SK-N-SH treated with all-trans-retinoic acid at 6 μM for 48 hours (cell line): ENCODE measurements around the gene KRT74.

Experiments
- ATAC-seq: fragments of 200-7000 bp; cut with Tn5 transposase; 3 replicates; pipeline ENCODE4 v1.9.1; 2020; ENCODE audit warnings: mild to moderate bottlenecking, moderate library complexity
- ARNTL ChIP-seq: fragments of 450-650 bp; formaldehyde crosslinking; IDR thresholded peaks from 2 replicates; pipeline ENCODE4 v1.5.0; 2020; ENCODE audit warnings: low read depth, mild to moderate bottlenecking, moderate library complexity, borderline replicate concordance
- BACH2 ChIP-seq: fragments of 250-450 bp; sonication (Bioruptor Pico); IDR thresholded peaks from 2 replicates; pipeline ENCODE4 v1.9.0; 2021; ENCODE audit warnings: mild to moderate bottlenecking, borderline replicate concordance
- CSDC2 ChIP-seq: fragments of 250-450 bp; sonication (Bioruptor Pico); IDR thresholded peaks from 2 replicates; pipeline ENCODE4 v1.5.0; 2020; ENCODE audit warnings: mild to moderate bottlenecking, moderate library complexity
- ESRRG ChIP-seq: fragments of 250-450 bp; sonication (Bioruptor Pico); IDR thresholded peaks from 2 replicates; pipeline ENCODE4 v1.6.1; 2021; ENCODE audit warnings: mild to moderate bottlenecking
- GLIS3 ChIP-seq: fragments of 250-450 bp; sonication (Bioruptor Pico); IDR thresholded peaks from 2 replicates; pipeline ENCODE4 v1.5.0; 2020; ENCODE audit warnings: mild to moderate bottlenecking, moderate library complexity
- OSR1 ChIP-seq: fragments of 250-450 bp; sonication (Bioruptor Pico); IDR thresholded peaks from 2 replicates; pipeline ENCODE4 v1.8.0; 2022; ENCODE audit warnings: moderate library complexity, mild to moderate bottlenecking, inconsistent platforms
- PPARA ChIP-seq: fragments of 250-450 bp; sonication (Bioruptor Pico); IDR thresholded peaks from 2 replicates; pipeline ENCODE4 v1.5.0; 2020; ENCODE audit warnings: mild to moderate bottlenecking, borderline replicate concordance
- RARB ChIP-seq: fragments of 250-450 bp; sonication (Bioruptor Pico); IDR thresholded peaks from 2 replicates; pipeline ENCODE4 v1.8.0; 2021; ENCODE audit warnings: mild to moderate bottlenecking, moderate library complexity
- SNAI2 ChIP-seq: fragments of 250-450 bp; sonication (Bioruptor Pico); IDR thresholded peaks from 2 replicates; pipeline ENCODE4 v1.5.0; 2020; ENCODE audit warnings: mild to moderate bottlenecking, moderate library complexity
- TCF4 ChIP-seq: fragments of 250-450 bp; sonication (Bioruptor Pico); IDR thresholded peaks from 2 replicates; pipeline ENCODE4 v1.8.0; 2021; ENCODE audit warnings: mild to moderate bottlenecking, moderate library complexity, borderline replicate concordance
- TOX ChIP-seq: fragments of 250-450 bp; sonication (Bioruptor Pico); IDR thresholded peaks from 2 replicates; pipeline ENCODE4 v1.8.0; 2021; ENCODE audit warnings: mild to moderate bottlenecking, moderate library complexity, borderline replicate concordance
- ZC3H10 ChIP-seq: fragments of 250-450 bp; sonication (Bioruptor Pico); IDR thresholded peaks from 2 replicates; pipeline ENCODE4 v1.5.1; 2021; ENCODE audit warnings: mild to moderate bottlenecking, moderate library complexity
- ZFP3 ChIP-seq: fragments of 250-450 bp; sonication (Bioruptor Pico); IDR thresholded peaks from 2 replicates; pipeline ENCODE4 v1.5.0; 2020; ENCODE audit warnings: mild to moderate bottlenecking, moderate library complexity
- ZNF8 ChIP-seq: fragments of 450-650 bp; formaldehyde crosslinking; IDR thresholded peaks from 2 replicates; pipeline ENCODE4 v1.5.0; 2020; ENCODE audit warnings: mild to moderate bottlenecking, moderate library complexity
- TF ChIP-seq, protein P1 (sequence below): fragments of 250-450 bp; sonication (Bioruptor Pico); IDR thresholded peaks from 2 replicates; pipeline ENCODE4 v1.8.0; 2020; ENCODE audit warnings: mild to moderate bottlenecking, moderate library complexity, borderline replicate concordance
- TF ChIP-seq, protein P2 (sequence below): fragments of 250-450 bp; sonication (Bioruptor Pico); IDR thresholded peaks from 2 replicates; pipeline ENCODE4 v1.5.0; 2020; ENCODE audit warnings: mild to moderate bottlenecking, moderate library complexity
- TF ChIP-seq, protein P3 (sequence below): fragments of 250-450 bp; sonication (Bioruptor Pico); IDR thresholded peaks from 2 replicates; pipeline ENCODE4 v1.5.1; 2020; ENCODE audit warnings: low read depth, mild to moderate bottlenecking, moderate library complexity
- TF ChIP-seq, protein P4 (sequence below): fragments of 250-450 bp; sonication (Bioruptor Pico); IDR thresholded peaks from 2 replicates; pipeline ENCODE4 v1.5.1; 2021; ENCODE audit warnings: mild to moderate bottlenecking, moderate library complexity
- TF ChIP-seq, protein P5 (sequence below): fragments of 250-450 bp; sonication (Bioruptor Pico); IDR thresholded peaks from 2 replicates; pipeline ENCODE4 v1.8.0; 2021; ENCODE audit warnings: low read depth, mild to moderate bottlenecking, moderate library complexity, borderline replicate concordance

Gene KRT74

DNA sequence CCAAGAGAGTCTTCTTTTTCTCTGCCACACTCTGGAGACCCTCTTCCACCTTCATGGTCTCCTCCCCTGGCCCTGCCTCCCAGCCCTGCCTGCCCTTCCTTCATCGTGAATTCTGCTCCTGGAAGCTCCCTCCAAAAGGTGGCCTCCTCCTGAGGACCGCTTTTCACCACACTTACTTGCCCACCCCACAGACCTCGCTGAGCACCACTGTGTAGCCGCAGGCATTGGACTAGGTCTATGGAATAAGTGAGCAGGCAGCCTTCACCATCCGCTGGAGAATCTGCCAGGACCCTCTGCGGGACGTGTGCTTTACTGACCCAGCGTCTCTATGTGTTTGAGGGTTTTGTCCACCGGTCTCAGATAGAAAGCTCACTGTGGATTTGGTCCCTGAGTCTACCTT, 43.8 kb downstream of the KRT74 start:
- ATAC-seq = no peak
- TF ChIP-seq OSR1 (CRISPR knock-in tag) = no peak
- TF ChIP-seq, all 23 proteins: peak for 0

DNA sequence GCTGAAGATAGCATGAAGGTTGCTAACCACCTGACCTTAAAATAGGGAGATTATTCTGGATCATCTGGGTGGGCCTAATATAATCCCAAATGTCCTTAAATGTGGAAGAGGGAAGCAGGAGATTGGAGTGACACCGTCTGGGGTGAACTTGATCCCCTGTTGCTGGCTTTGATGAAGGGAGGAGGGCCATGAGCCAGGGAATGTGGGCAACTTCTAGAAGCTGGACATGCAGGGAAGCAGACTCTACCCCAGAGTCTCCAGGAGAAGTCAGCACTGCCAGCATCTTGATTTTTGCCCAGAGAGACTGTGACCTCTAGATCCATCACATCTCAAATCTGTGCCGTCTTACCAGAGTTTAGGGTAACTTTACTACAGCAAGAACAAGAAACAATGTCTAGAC, 44.2 kb downstream of the KRT74 start:
- TF ChIP-seq ZC3H10 (CRISPR knock-in tag) (no peak), ZFP3 (CRISPR knock-in tag) (no peak), PPARA (CRISPR knock-in tag) (no peak), ZNF8 (CRISPR knock-in tag) (no peak), SNAI2 (no peak), OSR1 (CRISPR knock-in tag) (no peak), ARNTL (no peak), RARB (no peak), TCF4 (no peak), CSDC2 (CRISPR knock-in tag) (no peak)
- TF ChIP-seq, protein P1, sequence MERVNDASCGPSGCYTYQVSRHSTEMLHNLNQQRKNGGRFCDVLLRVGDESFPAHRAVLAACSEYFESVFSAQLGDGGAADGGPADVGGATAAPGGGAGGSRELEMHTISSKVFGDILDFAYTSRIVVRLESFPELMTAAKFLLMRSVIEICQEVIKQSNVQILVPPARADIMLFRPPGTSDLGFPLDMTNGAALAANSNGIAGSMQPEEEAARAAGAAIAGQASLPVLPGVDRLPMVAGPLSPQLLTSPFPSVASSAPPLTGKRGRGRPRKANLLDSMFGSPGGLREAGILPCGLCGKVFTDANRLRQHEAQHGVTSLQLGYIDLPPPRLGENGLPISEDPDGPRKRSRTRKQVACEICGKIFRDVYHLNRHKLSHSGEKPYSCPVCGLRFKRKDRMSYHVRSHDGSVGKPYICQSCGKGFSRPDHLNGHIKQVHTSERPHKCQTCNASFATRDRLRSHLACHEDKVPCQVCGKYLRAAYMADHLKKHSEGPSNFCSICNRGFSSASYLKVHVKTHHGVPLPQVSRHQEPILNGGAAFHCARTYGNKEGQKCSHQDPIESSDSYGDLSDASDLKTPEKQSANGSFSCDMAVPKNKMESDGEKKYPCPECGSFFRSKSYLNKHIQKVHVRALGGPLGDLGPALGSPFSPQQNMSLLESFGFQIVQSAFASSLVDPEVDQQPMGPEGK = no peak
- TF ChIP-seq, protein P2, sequence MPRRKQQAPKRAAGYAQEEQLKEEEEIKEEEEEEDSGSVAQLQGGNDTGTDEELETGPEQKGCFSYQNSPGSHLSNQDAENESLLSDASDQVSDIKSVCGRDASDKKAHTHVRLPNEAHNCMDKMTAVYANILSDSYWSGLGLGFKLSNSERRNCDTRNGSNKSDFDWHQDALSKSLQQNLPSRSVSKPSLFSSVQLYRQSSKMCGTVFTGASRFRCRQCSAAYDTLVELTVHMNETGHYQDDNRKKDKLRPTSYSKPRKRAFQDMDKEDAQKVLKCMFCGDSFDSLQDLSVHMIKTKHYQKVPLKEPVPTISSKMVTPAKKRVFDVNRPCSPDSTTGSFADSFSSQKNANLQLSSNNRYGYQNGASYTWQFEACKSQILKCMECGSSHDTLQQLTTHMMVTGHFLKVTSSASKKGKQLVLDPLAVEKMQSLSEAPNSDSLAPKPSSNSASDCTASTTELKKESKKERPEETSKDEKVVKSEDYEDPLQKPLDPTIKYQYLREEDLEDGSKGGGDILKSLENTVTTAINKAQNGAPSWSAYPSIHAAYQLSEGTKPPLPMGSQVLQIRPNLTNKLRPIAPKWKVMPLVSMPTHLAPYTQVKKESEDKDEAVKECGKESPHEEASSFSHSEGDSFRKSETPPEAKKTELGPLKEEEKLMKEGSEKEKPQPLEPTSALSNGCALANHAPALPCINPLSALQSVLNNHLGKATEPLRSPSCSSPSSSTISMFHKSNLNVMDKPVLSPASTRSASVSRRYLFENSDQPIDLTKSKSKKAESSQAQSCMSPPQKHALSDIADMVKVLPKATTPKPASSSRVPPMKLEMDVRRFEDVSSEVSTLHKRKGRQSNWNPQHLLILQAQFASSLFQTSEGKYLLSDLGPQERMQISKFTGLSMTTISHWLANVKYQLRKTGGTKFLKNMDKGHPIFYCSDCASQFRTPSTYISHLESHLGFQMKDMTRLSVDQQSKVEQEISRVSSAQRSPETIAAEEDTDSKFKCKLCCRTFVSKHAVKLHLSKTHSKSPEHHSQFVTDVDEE (CRISPR knock-in tag) = no peak
- TF ChIP-seq, protein P3, sequence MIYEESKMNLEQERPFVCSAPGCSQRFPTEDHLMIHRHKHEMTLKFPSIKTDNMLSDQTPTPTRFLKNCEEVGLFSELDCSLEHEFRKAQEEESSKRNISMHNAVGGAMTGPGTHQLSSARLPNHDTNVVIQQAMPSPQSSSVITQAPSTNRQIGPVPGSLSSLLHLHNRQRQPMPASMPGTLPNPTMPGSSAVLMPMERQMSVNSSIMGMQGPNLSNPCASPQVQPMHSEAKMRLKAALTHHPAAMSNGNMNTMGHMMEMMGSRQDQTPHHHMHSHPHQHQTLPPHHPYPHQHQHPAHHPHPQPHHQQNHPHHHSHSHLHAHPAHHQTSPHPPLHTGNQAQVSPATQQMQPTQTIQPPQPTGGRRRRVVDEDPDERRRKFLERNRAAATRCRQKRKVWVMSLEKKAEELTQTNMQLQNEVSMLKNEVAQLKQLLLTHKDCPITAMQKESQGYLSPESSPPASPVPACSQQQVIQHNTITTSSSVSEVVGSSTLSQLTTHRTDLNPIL (CRISPR knock-in tag) = no peak
- ATAC-seq = no peak

DNA sequence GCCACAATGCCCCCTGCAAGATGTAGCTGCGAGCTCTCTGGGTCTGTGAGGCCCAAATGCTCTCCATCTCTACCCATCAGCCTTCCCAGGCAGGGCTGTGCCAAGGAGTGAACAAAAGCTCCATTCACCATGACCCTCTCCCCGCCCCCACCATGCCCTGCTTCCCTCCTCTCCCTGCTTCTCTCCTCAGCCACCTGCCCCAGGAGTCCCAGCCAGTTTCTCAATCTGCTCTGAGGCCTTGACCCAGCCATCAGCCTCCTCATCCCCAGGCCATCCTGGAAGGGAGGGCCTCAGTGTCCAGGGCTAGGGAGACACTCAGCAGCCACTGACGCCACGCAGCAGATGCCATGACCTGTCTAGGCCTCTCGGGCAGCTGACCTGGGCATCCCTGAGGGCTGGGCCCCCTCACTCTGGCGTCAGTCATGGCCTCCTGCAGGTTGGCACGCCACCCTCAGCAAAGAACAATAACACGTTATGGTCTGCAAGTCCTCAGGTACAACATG, 45.0 kb downstream of the KRT74 start:
- no peak for ATAC-seq
- TF ChIP-seq RARB (no peak), BACH2 (CRISPR knock-in tag) (no peak), ESRRG (CRISPR knock-in tag) (no peak), ZC3H10 (CRISPR knock-in tag) (no peak), ARNTL (no peak), GLIS3 (CRISPR knock-in tag) (no peak), PPARA (CRISPR knock-in tag) (no peak), SNAI2 (no peak), TOX (CRISPR knock-in tag) (no peak)
- TF ChIP-seq, protein P4, sequence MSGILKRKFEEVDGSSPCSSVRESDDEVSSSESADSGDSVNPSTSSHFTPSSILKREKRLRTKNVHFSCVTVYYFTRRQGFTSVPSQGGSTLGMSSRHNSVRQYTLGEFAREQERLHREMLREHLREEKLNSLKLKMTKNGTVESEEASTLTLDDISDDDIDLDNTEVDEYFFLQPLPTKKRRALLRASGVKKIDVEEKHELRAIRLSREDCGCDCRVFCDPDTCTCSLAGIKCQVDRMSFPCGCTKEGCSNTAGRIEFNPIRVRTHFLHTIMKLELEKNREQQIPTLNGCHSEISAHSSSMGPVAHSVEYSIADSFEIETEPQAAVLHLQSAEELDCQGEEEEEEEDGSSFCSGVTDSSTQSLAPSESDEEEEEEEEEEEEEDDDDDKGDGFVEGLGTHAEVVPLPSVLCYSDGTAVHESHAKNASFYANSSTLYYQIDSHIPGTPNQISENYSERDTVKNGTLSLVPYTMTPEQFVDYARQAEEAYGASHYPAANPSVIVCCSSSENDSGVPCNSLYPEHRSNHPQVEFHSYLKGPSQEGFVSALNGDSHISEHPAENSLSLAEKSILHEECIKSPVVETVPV (CRISPR knock-in tag) = no peak
- TF ChIP-seq, protein P1 = no peak
- TF ChIP-seq, protein P5, sequence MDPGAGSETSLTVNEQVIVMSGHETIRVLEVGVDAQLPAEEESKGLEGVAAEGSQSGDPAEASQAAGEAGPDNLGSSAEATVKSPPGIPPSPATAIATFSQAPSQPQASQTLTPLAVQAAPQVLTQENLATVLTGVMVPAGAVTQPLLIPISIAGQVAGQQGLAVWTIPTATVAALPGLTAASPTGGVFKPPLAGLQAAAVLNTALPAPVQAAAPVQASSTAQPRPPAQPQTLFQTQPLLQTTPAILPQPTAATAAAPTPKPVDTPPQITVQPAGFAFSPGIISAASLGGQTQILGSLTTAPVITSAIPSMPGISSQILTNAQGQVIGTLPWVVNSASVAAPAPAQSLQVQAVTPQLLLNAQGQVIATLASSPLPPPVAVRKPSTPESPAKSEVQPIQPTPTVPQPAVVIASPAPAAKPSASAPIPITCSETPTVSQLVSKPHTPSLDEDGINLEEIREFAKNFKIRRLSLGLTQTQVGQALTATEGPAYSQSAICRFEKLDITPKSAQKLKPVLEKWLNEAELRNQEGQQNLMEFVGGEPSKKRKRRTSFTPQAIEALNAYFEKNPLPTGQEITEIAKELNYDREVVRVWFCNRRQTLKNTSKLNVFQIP (CRISPR knock-in tag) = no peak
